ENCODE results near the gene KCNK13.
"Not testable (repeated sequence)": the region's sequence is repeated elsewhere in the genome, so short reads cannot be mapped to it uniquely, and the experiment has no call there.

The KCNK13 gene

DNA sequence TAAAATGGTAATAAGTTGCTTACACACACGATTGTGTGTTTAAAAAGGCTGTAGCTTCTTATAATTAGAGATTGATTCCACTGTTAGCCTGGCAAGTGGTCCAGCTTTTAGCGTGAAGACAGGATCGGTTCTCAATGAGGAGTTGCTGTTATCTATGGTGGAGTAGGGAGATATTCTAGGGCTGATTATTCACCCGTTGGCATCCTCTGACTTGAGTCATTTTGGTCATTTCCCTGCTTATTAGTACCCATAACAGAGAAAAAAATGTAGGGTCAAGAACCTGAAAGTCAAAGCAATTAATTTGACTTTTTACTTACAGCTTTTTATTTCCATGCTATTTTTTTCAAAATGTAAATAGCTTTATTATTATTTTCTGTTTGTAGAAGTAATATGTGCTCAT lies 76.0 kb downstream of the KCNK13 start:
- DNase-seq = no peak

DNA sequence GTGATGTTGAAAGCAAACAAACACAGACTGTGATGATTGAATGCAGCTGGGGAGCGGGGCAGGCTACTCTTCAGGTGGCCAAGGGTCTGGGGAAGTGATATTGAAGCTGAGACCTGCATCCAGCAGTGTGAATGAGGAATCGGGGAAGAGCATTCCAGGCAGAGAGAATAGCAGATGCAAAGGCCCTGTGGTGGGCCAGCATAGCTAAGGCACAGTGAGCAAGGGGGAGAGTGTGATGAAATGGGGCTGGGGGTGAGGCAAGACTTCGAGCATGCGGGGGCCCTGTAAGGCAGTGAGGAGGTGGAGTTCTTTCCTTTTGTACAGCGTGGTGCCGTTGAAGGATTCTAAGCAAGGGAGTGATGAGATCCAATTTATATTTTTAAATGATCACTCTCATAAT lies 77.4 kb downstream of the KCNK13 start:
- no peak for DNase-seq

DNA sequence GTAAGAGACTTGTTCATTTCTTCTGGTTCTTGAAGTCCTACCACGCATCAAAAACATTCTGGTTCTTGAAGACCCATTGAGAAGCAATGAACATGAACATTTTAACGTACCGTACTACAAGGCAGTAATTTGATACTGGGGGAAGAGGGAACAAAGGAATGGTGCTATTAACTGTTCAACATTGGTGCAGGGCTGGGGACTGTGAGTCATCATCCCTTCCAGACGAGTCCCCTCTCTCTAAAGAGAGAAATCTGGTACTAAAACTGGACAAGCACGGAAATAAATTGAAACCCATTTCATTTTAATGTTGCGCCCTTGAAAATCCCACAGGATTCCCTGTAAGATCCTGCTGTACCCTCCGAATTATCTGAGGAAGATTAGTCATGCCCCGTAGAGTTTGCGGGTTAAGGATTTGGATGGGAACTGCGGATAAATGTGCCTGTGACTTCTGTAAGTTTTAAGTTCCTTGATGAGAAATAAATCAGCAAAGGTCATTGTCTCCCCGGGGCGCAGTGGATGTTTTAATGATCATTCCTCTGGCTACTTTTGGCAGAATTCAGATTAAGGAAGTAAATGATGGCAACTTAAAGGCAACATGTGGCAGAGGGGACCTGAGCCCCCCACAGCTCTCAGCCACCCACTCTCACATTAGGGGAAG lies 78.6 kb downstream of the KCNK13 start:
- DNase-seq = peak; percentile 43

DNA sequence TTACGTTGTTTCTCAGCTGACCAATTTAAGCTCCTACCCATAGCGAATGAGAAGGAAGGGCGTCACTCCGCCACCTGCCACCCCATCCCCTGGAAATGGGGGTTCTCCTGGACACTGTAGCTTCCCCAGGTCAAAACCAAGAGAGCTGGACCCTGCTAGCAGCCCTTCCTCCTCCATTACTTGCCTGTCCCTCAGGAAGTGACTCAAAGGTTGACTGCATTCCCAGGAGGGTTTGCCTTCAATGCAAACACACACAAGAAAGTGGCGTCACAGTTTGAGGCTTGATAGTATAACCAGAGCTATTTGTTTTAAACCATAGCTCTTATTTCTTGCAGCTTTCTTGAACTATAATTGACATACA lies 79.1 kb downstream of the KCNK13 start:
- DNase-seq = no peak

DNA sequence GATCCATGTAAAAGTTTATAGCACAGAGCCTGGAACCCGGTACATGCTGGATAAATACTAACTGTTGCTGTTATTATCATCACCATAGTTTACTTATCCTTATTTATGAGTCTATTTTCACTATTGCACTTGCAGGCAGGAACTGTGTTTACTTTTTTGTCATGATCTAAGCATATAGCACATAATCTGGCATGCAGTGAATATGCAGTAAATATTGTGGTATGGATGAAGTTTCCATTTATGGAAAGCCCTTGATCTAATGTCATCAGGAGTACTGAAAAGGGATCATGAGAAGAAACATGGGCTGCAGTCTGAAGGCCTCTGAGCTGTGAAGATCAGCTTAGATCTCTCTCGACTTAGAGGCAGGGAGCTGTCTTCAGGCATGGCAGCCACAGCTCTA lies 91.6 kb downstream of the KCNK13 start:
- DNase-seq = no peak

DNA sequence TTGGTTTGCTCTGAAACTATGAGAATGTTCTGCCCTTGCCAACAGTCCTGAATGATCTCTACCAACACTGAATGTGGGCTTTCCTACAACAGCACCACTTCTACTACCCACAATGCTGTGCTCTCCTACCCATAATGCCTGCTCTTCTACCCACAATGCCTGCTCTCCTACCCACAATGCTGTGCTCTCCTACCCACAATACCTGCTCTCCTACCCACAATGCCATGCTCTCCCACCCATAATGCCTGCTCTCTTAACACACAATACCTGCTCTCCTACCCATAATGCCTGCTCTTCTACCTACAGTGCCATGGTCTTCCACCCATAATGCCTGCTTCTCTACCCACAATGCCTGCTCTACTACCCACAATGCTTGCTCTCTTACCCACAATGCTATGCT lies 92.3 kb downstream of the KCNK13 start:
- no peak for DNase-seq

DNA sequence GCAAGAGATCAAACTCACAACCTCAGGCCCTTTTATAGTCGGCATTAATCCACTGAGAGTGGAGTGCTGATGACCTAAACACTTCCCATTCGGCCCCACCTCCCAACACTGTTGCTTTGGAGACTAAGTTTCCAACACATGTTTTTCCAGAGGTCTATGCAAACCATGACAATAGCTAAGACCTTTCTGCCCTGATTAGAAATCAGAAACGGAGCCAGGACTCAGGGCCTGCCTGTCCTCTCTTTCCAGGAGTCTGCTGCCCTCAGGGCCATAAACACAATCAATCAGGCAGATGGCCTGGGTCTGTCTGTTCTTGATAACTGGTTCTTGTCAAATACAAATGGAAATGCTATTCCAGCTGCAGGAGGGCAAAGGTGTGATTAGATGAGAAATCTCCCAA lies 97.4 kb downstream of the KCNK13 start:
- no peak for DNase-seq

DNA sequence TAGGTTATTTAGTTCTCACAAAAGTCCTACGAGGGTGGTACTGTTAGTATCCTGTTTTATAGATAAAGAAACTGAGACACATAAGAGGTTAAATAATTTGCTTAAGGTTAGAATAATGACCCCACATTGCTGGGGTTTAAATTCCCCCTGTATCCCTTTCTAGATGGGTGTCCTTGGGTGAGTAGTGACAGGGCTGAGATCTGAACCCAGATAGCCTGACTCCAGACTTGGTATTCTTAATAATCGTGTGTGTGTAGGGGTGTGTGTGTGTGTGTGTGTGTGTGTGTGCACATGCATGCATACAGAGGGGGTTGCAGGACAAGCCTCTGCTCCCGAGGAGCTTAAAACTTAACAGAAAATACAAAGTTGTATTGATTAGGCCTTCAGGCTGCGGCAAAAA lies 97.9 kb downstream of the KCNK13 start:
- DNase-seq = no peak

DNA sequence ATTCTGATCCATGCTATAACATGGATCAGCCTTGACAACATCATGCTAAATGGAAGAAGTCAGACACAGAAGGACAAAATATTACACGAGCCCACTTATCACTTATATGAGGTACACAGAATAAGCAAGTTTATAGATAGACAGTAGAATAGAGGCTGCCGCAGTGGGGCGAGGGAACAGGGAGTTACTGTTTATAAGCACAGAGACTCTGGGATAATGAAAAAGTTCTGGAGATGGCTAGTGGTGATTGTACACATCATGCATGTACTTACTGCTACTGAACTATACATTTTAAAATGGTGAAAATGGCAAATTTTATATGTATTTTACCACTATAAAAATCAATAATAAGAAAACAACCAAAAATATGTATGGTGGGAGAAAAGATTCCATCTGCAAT lies 99.3 kb downstream of the KCNK13 start:
- DNase-seq = no peak

DNA sequence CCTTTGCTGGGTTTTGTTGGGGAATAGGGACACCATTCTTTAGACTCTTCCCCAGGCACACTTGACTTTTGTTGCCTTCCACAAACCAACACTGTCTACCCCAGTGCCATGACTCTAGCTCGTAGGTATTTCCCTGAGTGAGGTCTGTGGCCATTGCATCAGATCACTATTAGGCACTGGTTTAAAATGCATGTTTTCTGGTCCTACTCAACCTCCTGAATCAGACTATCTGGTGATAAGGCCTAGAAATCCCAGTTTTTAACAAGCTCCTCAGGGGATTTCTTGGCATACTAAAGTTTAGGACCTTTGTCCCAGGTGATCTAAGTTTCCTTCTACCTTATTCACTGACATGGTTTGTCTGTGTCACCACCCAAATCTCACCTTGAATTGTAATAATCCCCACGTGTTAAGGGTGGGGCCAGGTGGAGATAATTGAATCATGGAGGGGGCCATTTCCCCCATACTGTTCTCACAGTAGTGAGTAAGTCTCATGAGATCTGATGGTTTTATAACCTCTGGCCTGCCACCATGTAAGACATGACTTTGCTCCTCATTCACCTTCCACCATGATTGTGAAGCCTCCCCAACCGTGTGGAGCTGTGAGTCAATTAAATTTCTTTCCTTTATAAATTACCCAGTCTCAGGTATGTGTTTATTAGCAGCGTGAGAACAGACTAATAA lies 106.8 kb downstream of the KCNK13 start:
- no peak for DNase-seq

DNA sequence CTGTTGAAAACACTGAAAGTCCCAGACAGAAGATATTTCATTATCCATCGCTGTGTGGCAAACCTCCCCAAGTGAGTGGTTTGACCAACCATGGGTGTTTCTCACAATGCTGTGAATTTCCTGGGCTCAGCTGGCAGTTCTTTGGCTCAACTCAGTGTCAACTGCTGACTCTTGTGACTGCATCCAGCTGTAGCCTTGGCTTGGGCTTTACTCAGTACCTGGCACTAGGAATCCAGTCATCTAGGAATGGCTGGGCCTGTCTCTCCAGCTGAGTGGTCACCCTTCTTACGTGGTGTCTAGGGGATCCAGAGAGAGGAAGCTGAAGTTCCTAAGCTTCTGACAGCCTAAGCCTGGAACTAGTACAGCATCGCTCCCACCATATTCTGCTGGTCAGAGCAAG lies 113.8 kb downstream of the KCNK13 start:
- DNase-seq = no peak

DNA sequence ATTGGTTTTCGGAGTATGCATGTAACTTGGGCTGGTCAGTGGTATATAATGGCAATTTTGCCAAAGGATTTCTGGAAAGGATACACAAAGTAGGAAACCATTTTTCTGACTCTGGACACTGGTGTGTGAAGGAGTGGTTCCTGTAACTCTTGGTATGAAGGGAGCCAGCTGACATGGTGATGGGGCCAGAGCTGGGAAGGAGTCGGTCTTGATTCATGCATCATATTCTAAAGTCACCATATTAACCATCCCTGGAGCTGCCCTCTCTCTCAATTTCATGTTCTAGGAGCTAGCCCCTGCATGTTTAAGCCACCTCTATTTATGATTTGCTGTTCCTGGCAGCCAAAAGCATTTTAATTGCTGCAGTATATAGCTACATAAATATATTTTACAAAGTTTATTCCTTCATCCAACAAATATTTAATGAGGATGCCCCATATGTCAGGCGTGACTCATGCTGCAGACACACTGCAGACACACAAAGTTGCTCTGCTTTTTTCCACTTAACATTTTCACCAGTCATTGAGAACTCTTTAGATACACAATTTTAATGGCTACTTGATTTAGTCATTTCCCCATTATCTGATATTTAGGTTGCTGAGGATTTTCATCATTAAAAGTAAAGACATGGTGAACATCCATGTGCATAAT lies 115.9 kb downstream of the KCNK13 start:
- DNase-seq = no peak

DNA sequence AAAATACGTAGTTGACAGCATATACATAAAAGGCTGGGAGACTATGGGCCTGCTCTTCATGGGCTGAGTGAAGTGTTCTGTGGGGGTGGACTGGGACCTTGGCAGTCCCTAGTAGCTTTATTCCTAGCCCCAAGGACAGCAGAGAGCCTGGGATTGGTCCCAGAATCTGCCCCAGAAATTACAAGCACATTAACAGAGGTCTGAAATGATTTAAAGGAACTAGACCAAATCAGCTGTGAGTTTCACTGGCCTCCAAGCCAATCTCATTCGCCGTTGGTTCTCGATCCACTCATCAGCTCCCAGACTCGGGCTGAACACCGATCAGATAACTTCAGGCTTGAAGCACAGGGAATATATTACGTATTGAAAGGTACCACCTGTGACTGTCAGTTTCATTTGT lies 117.6 kb downstream of the KCNK13 start:
- DNase-seq = no peak

DNA sequence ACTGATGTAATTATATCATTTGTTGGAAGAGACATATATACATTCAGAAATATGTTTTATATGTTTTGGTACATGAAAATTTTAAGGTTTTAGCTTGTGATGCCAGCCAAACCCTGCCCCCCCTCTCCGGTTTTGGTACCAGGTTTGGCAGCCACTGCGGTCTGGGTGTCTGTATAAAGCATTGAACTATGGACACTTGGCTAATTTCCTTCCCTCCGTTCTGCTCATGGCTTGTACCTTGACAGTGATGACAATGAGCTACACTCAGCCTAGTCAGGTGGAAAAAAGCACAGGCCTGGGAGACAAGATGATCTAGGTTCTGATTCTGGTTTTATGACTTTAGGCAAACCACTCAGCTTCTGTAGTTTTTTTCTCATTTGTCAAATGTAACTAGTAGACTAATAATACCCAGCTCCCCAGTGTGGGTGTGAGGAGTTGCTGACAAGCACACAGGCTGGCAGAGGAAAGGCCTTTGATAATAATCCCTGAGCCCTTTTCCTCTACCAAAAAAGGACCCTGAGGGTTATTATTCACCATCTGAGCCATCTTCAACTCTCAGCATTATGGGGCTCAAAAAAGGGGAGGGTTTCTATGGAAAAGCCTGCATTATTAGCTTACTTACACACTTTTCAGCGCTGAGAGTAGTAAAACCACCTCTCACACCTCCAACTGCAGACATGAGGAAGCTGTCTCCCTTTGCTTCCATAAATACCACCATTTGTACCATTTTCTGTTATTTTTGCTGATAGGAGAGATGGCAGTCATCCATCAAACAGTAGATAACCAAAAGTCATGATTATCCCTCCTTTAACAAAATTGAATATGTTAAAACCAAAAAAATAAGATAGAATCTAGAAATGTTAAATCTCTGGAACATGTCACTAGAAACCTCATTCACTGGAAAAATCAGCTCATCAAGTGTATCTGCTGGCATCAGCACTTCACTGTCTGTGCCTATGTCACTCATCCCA lies 118.3 kb downstream of the KCNK13 start:
- DNase-seq = no peak

DNA sequence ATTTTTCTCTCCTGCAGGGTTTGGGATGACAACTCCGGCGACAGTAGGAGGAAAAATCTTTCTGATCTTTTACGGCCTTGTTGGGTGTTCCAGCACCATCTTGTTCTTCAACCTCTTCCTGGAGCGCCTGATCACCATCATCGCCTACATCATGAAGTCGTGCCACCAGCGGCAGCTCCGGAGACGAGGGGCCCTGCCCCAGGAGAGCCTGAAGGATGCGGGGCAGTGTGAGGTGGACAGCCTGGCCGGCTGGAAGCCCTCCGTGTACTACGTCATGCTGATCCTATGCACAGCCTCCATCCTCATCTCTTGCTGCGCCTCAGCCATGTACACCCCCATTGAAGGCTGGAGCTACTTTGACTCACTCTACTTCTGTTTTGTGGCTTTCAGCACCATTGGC lies 122.3 kb downstream of the KCNK13 start:
- no peak for DNase-seq

DNA sequence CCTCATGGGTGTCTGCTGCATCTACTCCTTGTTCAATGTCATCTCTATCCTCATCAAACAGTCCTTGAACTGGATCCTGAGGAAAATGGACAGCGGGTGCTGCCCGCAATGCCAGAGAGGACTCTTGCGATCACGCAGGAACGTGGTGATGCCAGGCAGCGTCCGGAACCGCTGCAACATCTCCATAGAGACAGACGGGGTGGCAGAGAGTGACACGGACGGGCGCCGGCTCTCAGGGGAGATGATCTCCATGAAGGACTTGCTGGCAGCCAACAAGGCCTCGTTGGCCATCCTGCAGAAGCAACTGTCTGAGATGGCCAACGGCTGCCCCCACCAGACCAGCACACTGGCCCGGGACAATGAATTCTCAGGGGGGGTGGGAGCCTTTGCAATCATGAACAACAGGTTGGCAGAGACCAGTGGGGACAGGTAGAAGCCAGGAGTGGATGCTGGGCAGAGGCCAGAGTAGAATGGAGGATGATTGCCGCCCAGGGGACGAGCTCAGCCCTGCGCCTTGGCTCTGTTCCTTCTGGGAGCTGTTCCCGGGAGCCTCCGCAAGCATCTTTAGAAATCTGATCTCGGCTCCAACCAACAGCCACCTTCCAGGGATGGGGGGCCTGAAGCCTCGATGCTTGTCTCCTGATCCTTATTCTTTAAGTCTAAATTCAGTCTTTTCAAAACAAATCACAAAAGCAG lies 122.9 kb downstream of the KCNK13 start:
- no peak for DNase-seq

DNA sequence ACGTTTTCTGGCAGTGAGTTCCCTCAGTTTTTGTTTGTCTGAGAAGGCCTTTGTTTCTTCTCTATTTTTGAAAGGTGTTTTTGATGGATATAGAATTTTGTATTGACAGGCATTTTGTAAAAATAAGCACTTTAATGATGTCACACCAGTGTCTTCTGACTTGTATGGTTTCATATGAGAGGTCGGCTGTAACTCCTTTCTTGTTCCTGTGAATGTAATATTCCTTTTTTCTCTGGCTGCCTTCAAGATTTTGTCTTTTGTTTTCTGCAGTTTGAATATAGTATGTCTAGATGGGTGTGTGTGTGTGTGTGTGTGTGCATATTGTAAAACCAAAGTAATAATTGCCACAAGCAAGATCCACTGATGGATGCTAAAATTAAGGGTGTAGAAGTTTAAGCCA lies 126.8 kb downstream of the KCNK13 start:
- DNase-seq = no peak

DNA sequence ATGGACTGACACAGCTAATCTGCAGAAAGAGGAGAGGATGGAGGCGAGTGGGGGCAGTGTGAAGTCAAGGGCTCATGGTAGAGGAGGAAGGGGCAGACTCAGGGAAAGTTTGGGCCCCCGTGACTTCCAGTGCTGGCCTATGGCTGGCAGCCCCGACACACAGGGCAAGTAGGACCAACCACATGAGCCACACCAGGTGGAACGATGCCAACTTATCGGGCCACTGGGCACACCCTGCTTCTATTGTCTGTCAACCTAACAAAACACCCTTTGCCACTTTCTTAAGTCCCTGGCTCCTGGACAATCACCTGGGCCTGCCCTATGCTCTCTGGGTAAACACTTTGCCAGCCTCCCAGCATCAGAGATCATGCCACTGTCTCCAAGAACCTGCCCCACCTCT lies 129.4 kb downstream of the KCNK13 start:
- no peak for DNase-seq

DNA sequence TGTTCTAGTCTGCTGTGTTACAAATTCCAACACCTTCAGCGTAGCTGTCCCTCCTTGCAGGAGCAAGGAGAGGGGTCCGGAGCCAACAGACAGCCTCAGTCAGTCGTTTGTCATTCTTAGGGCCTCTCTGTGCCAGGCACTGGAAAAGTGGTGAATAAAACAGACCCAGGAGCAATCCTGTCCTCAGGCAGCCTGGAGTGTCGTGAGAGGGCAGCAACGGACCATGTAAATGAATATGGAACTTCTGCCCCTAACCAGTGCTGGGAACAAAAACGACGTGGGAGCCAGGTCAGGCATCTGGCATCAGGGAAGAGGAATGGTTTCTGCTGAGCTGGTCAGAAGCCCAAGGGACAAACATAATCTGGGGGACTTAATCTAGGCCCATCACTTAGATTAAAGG lies 129.8 kb downstream of the KCNK13 start:
- DNase-seq = no peak

DNA sequence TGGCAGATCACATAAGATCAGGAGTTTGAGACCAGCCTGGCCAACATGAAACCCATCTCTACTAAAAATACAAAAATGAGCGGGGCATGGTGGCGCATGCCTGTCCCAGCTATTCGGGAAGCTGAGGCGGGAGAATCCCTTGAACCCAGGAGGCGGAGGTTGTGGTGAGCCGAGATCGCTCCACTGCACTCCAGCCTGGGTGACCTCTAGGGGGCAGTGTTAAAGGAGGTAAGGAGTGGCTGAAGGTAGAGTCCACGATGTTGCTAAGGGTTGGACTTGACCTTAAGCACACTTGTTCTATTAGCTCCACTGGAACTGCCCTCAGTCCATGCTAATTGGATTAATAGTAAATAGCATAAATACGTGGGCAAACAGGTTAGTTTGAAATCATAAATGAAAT lies 132.1 kb downstream of the KCNK13 start:
- no peak for DNase-seq

DNA sequence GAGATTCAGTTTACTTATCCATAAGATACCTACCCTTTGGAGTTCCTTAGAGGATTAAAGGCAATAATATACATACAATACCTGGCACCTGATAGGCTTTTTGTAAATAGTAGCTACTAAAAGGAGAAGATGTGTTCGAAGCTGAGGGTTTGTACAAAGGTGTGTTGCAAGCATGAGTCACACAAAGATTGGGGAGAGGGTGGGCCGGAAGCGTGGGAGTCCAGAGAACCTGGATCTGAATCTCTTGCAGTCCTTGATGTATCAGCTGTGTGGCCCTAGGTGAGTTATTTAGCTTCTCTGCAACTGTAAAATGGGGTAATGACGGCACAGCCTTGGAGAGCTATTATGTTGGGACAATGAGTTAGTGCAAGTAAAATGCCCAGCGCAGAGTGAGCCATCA lies 132.9 kb downstream of the KCNK13 start:
- no peak for DNase-seq

DNA sequence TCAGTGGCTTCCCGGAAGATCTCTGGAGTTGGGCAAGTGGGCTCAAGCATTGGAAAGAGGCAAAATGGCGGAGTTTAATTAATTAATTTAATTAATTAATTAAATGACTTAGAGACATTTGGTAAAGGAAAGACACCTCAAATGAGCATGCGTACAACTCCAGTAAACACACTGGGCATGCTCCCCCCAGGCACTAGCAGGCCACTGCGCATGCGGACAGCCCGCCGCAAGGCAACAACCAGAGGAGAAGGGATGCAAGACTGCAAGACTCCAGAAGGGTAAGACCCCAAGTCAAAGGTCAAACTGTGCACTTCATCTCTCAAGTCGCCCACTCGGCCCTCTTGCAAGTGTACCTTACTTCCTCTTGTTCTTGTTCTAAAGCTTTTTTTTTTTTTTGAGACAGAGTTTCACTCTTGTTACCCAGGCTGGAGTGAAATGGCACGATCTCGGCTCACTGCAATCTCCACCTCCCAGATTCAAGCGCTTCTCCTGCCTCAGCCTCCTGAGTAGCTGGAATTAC lies 136.8 kb downstream of the KCNK13 start:
- no peak for DNase-seq

DNA sequence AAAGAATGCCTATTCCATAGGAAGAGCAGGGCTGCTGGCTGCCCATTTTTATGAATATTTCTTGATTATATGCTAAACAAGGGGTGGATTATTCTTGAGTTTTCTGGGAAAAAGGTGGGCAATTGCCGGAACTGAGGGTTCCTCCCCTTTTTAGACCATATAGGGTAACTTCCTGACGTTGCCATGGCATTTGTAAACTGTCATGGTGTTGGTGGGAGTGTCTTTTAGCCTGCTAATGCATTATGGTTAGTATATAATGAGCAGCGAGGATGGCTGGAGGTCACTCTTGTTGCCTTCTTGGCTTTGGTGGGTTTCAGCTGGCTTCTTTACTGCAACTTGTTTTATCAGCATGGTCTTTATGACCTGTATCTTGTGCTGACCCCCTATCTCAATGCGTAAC lies 138.8 kb downstream of the KCNK13 start:
- DNase-seq = not testable (repeated sequence)
